Natural killer cell (primary cell): ENCODE measurements around the gene OR13J1. TPM values are rescaled to one million over a fixed set of nuclear protein-coding genes. Genes with fewer than 3 reads are reported as not detected.
"Not testable (repeated sequence)": the region's sequence is repeated elsewhere in the genome, so short reads cannot be mapped to it uniquely, and the experiment has no call there.

Experiments
- ATAC-seq, 3 donors: fragments of 150-1000 bp in 2 of 3; fragments of 200-7000 bp in 1 of 3; cut with Tn5 transposase; 1 replicate in 1 of 3; 2 replicates in 2 of 3; pipeline ENCODE4 v1.10.0; 2021; ENCODE audit warnings: mild to moderate bottlenecking in 2 of 3, moderate library complexity in 2 of 3
- DNase-seq, 2 donors: peaks; one replicate each; pipeline versions ENCODE4 v3.0.0 to v3.0.0-alpha.2; 2013 to 2021; ENCODE audit warnings: mixed read lengths in 1 of 2
- H3K27ac ChIP-seq: one replicate; pipeline ENCODE4 v1.5.1; 2013; ENCODE audit warnings: mild to moderate bottlenecking, low read length
- H3K27me3 ChIP-seq: one replicate; pipeline ENCODE4 v1.6.1; 2013; ENCODE audit warnings: low read length; ENCODE audit not compliant: control insufficient read depth, insufficient read depth
- H3K36me3 ChIP-seq: one replicate; pipeline ENCODE4 v1.6.1; 2013; ENCODE audit warnings: low read length; ENCODE audit not compliant: control insufficient read depth, insufficient read depth
- H3K4me1 ChIP-seq: one replicate; pipeline ENCODE4 v1.6.1; 2013; ENCODE audit warnings: low read length; ENCODE audit not compliant: control insufficient read depth, insufficient read depth
- H3K4me3 ChIP-seq: one replicate; pipeline ENCODE4 v1.5.1; 2013; ENCODE audit warnings: low read length
- H3K9me3 ChIP-seq: one replicate; pipeline ENCODE4 v1.6.1; 2013; ENCODE audit warnings: low read length; ENCODE audit not compliant: control insufficient read depth, insufficient read depth
- H3K27ac Mint-ChIP-seq, 2 donors: one replicate each; pipeline ENCODE4 v1.8.0; 2022; ENCODE audit warnings: mild to moderate bottlenecking in 2 of 2, mixed read lengths in 2 of 2, moderate library complexity in 1 of 2
- H3K27me3 Mint-ChIP-seq, 2 donors: one replicate each; pipeline ENCODE4 v1.8.0; 2022; ENCODE audit warnings: low read depth in 2 of 2, mixed read lengths in 2 of 2
- H3K36me3 Mint-ChIP-seq: one replicate; pipeline ENCODE4 v1.8.0; 2022; ENCODE audit warnings: mixed read lengths
- H3K4me1 Mint-ChIP-seq, 2 donors: one replicate each; pipeline ENCODE4 v1.8.0; 2022; ENCODE audit warnings: mixed read lengths in 2 of 2
- H3K4me3 Mint-ChIP-seq: one replicate; pipeline ENCODE4 v1.8.0; 2022; ENCODE audit warnings: mild to moderate bottlenecking, moderate library complexity, mixed read lengths
- H3K9me3 Mint-ChIP-seq, 2 donors: one replicate each; pipeline ENCODE4 v1.8.0; 2022; ENCODE audit warnings: mixed read lengths in 2 of 2
- CTCF ChIP-seq: fragments of 200-600 bp; IDR thresholded peaks from one replicate; pipeline ENCODE4 v1.8.0; 2022; ENCODE audit warnings: antibody characterized with exemption
- WGBS: methylation state at CpG from one replicate; pipeline ENCODE4 v1.1.7; 2013; ENCODE audit warnings: missing lambda C conversion rate; ENCODE audit not compliant: insufficient coverage; 5-methylcytosine and 5-hydroxymethylcytosine counted together
- intact Hi-C: fragments of 100-400 bp; cut with micrococcal nuclease; formaldehyde crosslinking; loops from one replicate; pipeline ENCODE4 v1.14.2; 2022
- total RNA-seq, 4 donors: library from RNA; stranded (reverse); fragments of 120-200 nt in 1 of 4; gene quantifications; one replicate each; pipeline versions ENCODE4 v1.2.3 to v1.2.4, GENCODE V29; 2013 to 2022

Gene OR13J1
- total RNA-seq, 3 donors from 2014 or later (not counting 1 experiment from before 2014, with no cell fraction given): not detected

- Mint-ChIP-seq H3K4me1 (no peaks in the 10 kb centered on the region), H3K9me3 (no peaks in the 10 kb centered on the region), H3K36me3 (no peaks in the 10 kb centered on the region), H3K27ac (no peak overlapping the region), H3K27me3 (peaks cover 3 to 5% of the 10 kb centered on the region in 2 donors), H3K4me3 (no peak overlapping the region)
- DNase-seq (no peak), ATAC-seq (no peak)
- 93% methylated on average over 4 of the region's 4 CpGs for WGBS
- H3K27me3 ChIP-seq: no peaks in the 10 kb centered on the region
- intact Hi-C loops: no loop called here
- no peaks in the 10 kb centered on the region for H3K4me1 ChIP-seq
- H3K4me3 ChIP-seq: no peak overlapping the region
- H3K9me3 ChIP-seq: no peaks in the 10 kb centered on the region
- TF ChIP-seq CTCF: no peak
- H3K27ac ChIP-seq: no peak overlapping the region
- no peaks in the 10 kb centered on the region for H3K36me3 ChIP-seq
Observed at GRCh38 chr9:35917261-35917660, 47.1 kb upstream of the OR13J1 start.

GRCh38 chr9:35915681-35916294 is 45.6 kb upstream of the OR13J1 start:
- Mint-ChIP-seq H3K9me3 (no peaks in the 10 kb centered on the region), H3K4me3 (no peak overlapping the region), H3K36me3 (no peaks in the 10 kb centered on the region), H3K4me1 (peaks cover 0 to 4% of the 10 kb centered on the region in 2 donors), H3K27ac (no peak overlapping the region), H3K27me3 (no peaks in the 10 kb centered on the region)
- ATAC-seq (no peak), DNase-seq (no peak)
- no peaks in the 10 kb centered on the region for H3K36me3 ChIP-seq
- 94% methylated on average over 16 of the region's 16 CpGs for WGBS
- H3K4me3 ChIP-seq: no peak overlapping the region
- TF ChIP-seq CTCF: no peak
- intact Hi-C loops: no loop called here
- H3K27ac ChIP-seq: no peak overlapping the region
- peaks cover 7% of the 10 kb centered on the region for H3K4me1 ChIP-seq
- H3K9me3 ChIP-seq: no peaks in the 10 kb centered on the region
- H3K27me3 ChIP-seq: no peaks in the 10 kb centered on the region

- H3K4me3 ChIP-seq: no peak overlapping the region
- no peak overlapping the region for H3K27ac ChIP-seq
- no peaks in the 10 kb centered on the region for H3K27me3 Mint-ChIP-seq
Observed at GRCh38 chr9:35914301-35914807, 44.2 kb upstream of the OR13J1 start.

GRCh38 chr9:35913429-35913828 is 43.2 kb upstream of the OR13J1 start:
- H3K9me3 Mint-ChIP-seq, H3K27me3 Mint-ChIP-seq, H3K9me3 ChIP-seq, H3K27me3 ChIP-seq, H3K4me1 Mint-ChIP-seq, H3K4me3 Mint-ChIP-seq, H3K36me3 Mint-ChIP-seq, H3K27ac Mint-ChIP-seq, H3K36me3 ChIP-seq, H3K4me3 ChIP-seq, intact Hi-C loops, H3K27ac ChIP-seq, DNase-seq, ATAC-seq: not testable (repeated sequence)
- peaks cover 21% of the 10 kb centered on the region for H3K4me1 ChIP-seq

More at GRCh38 chr9:35914301-35914807, 44.2 kb upstream of the OR13J1 start:
- Histone ChIP-seq H3K36me3 (no peaks in the 10 kb centered on the region), H3K4me1 (peaks cover 20% of the 10 kb centered on the region), H3K9me3 (no peaks in the 10 kb centered on the region), H3K27me3 (no peaks in the 10 kb centered on the region)
- Mint-ChIP-seq H3K4me3 (no peak overlapping the region), H3K27ac (no peak overlapping the region), H3K4me1 (peaks cover 0 to 7% of the 10 kb centered on the region in 2 donors), H3K9me3 (no peaks in the 10 kb centered on the region), H3K36me3 (no peaks in the 10 kb centered on the region)
- no peak for TF ChIP-seq CTCF
- ATAC-seq (peak; percentile 31 to 55 (median 47)), DNase-seq (no peak)
- intact Hi-C loops: no loop called here
- 64% methylated on average over 9 of the region's 9 CpGs for WGBS
